Inferior parietal cortex (tissue), 1 donor: ENCODE measurements around the gene CCDC81.
"Not testable (repeated sequence)": the region's sequence is repeated elsewhere in the genome, so short reads cannot be mapped to it uniquely, and the experiment has no call there.

Experiments
- DNase-seq: peaks from one replicate; pipeline ENCODE4 v3.0.0-alpha.2; 2016; ENCODE audit errors: extremely low spot score

The CCDC81 gene

GRCh38 chr11:86374586-86374985 lies at the start of gene CCDC81:
Gene CCDC81 (plus strand): TSS chr11:86374887. CDS start chr11:86375164, 277 bp downstream.
- no peak for DNase-seq

DNA sequence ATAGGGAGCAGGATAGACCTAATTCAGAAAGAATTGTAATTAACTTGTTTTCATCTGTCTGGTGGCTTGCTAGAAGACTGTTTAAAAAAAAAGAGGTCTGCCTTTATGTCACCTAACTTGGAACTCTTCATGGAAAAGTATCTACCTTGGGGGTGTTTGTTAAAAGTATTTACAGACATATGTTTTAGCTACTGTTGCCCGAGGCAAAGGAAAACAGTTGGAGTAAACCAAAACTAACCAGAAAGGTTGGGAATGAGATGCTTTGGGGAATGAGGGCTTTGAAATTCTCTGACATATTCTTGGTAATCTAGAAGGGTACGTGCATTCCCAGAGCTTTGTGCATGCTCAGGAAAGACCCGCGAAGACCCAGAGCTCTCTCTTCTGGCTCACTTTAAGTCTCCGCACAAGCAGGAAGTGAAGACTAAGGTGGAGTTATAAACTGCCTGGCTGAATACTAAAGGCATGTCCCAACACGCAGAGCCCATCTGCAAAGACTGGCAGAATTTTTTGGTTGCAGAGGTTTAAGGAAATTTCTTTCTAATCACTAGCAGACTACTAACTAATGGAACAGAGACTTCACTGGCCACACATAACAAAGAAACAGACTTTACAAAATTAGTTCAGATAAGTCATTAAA lies 39.4 kb upstream of the CCDC81 start:
- DNase-seq = no peak

GRCh38 chr11:86337227-86337626 lies 37.5 kb upstream of the CCDC81 start:
- no peak for DNase-seq

DNA sequence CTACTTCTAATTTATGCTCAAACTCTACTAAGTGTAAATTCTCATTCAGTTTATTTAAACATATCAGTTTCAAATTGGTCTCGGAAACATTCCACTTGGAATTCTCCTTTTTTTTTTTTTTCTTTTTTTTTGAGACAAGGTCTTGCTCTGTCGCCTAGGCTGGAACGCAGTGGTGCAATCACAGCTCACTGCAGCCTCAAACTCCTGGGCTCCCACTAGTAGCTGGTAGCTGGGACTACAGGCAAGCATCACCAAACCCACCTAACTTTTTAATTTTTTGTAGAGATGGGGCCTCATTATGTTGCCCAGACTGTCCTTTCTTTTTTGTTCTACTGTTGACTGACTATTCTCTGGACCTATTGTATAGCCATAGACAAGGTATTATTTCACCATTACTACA lies 33.3 kb upstream of the CCDC81 start:
- no peak for DNase-seq

DNA sequence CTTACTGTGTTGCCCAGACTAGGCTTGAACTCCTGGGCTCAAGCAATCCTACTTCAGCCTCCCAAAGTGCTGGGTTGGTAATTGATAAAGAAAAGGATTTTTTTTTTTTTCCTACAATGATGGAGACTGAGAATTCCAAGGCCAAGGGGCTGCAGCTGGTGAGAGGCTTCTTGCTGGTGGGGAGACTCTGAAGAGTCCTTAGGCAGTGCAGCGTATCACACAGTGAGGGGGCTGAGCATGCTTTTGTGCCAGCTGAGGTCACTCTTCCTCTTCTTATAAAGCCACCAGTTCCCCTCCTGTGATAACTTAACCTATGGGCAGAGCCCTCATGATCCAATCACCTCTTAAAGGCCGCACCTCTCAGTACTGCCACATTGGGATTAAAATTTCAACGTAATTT lies 28.2 kb upstream of the CCDC81 start:
- DNase-seq = no peak

GRCh38 chr11:86355256-86355655 lies 19.4 kb upstream of the CCDC81 start:
- no peak for DNase-seq

DNA sequence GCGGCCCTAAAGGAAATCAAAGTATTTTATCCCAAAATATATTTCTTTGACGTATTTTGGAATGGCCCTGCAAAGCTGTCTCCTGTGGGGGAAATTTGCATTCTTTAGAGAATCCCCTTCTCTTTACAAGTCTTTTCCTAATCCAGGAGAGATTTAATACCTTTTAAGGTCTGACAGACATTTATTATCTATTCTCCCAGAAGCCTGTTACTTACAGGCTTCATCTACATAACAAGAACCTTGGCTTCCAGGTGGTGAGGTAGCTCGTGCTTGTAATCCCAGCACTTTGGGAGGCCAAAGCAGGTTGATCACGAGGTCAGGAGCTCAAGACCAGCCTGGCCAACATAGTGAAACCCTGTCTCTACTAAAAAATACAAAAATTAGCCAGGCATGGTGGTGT lies 17.3 kb upstream of the CCDC81 start:
- not testable (repeated sequence) for DNase-seq

GRCh38 chr11:86358720-86359119 lies 16.0 kb upstream of the CCDC81 start:
- DNase-seq = no peak

- peak; percentile 48 for DNase-seq
These were observed 13.8 kb upstream of the CCDC81 start for GRCh38 chr11:86360775-86361395.

DNA sequence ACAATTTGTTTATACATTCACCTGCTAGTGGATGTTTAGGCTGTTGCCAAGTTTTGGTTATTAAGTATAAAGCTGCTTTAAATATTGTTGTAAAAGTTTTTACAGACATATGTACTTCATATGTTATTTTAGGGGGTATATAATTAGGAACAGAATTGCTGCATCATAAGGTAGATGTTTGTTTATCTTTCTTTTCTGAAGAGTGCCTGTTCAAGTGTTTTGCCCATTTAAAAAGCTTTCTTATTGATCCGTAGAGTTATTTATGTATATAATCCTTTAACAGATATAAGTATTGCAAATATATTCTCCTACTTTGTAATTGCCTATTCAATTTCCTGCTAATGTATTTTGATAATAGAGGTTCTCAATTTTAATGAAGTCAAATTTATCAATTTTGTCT lies 11.3 kb upstream of the CCDC81 start:
- no peak for DNase-seq

DNA sequence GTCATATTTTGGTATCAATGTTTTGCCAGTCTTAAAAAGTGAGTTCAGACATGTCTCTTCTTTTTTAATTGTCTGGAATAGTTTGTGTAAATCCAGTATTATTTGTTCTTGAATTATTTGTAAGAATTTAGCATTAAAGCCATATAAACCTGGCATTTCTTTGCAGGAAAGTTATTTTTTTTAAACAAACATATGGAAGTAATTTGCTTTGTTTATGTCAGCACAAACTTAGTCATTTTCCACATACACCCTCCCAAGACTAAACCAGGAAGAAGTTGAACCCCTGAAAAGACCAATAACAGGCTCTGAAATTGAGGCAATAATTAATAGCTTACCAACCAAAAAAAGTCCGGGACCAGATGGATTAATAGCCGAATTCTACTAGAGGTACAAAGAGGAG lies 9.1 kb upstream of the CCDC81 start:
- no peak for DNase-seq

GRCh38 chr11:86369668-86370067 lies 5.0 kb upstream of the CCDC81 start:
- DNase-seq = no peak

DNA sequence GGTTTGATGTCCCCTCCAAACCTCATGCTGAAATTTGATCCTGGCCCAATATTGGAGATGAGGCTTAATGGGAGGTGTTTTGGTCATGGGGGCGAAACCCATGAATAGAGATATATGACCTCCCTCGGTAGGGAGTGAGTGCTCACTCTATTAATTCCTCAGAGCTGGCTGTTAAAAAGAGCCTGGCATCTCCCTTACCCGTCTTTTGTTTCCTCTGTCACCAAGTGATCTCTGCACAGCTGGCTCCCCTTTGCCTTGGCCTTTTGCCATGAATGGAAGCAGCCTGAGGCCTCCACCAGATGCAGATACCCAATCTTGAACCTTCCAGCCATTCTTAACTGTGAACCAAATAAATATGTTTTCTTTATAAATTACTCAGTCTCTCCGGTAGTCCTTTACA lies 4.5 kb upstream of the CCDC81 start:
- DNase-seq = no peak

- DNase-seq = no peak
These were observed 3.6 kb upstream of the CCDC81 start for GRCh38 chr11:86370922-86371594.

DNA sequence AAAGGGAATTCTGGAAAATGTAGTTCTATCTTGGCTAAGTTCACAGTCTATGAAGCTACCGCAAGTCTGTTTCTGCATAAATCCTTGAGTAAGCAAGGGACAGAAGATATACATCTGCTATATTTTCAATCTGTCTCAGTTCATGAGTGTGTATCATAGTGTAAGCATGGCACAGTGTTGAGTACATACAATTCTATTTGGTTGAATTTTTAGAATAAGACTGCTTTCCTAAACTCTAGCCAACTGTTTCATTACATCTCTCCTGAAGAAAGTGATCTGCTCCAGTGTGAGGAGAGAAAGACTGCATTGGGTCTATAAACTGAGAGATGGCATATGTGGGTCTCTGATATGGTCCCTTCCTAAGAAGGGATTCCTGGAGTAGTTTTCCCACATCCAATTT lies 2.6 kb upstream of the CCDC81 start:
- DNase-seq = no peak

DNA sequence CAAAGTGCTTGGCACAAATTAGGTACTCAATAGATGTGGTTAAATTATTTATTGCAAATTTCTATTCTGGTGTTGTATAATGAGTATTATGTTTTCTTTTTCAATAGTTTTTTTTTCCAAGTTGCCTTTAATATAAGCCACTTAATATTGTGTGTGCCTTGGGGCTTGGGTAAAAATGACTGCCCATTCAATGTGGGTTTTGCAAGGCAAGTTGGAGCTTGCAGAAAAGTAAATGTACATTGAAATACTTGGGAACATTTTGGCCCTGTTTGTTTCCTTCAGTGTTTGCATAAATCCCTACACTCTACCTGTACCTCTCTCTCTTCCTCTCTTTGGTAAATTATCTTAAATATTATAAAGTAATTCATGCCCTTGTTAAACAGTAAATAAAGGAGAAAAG lies 2.1 kb upstream of the CCDC81 start:
- no peak for DNase-seq

DNA sequence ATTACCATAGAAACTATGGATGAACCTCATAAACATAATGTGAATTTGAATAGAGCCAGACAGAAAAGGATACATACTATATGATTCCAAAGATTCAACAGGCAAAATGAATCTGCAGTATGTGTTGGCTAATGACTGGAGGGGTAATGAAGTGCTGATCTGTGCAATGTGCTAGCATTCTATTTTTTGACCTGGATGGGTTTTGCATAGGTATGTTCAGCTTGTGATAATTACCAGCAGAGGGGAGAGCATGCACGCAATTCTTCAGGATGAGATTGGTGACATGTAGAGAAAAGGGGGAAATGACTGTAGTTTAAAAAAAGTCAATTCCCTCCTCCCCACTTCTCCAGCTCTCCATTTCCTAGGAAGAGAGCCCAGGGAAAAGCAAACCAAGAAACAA lies 618 bp upstream of the CCDC81 start:
- no peak for DNase-seq

- no peak for DNase-seq
These were observed 3.3 kb downstream of the CCDC81 start for GRCh38 chr11:86377972-86378371.

DNA sequence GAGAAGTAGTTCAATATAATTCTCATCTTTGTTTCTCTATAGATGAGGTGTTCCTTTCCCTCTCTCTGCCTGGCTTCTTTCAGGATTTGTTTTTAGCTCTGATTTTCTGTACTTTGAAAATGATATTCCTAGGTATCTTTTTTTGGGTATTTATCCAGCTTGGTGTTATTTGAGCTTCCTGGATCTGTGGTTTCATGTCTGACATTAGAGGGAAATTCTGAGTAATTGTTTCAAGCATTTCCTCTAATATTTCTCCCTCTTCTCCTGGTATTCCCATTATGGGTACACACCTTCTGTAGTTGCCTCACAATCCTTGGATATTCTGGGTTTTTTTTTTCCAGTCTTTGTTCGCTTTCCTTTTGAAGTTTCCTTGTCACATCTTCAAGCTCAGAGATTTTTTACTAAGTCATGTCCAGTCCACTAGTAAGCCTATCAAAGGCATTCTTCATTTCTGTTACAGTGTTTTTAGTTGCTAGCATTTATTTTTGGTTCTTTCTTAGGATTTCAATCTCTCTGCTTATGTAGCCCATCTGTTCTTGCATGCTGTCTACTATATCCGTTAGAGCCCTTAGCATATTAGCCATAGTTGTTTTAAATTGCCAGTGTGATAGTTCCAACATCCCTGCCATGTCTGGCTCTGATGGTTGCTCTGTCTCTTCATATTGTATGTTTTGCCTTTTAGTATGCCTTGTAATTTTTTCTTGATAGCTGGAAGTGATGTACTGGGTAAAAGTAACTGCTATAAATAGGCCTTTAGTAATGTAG lies 5.8 kb downstream of the CCDC81 start:
- DNase-seq = no peak

DNA sequence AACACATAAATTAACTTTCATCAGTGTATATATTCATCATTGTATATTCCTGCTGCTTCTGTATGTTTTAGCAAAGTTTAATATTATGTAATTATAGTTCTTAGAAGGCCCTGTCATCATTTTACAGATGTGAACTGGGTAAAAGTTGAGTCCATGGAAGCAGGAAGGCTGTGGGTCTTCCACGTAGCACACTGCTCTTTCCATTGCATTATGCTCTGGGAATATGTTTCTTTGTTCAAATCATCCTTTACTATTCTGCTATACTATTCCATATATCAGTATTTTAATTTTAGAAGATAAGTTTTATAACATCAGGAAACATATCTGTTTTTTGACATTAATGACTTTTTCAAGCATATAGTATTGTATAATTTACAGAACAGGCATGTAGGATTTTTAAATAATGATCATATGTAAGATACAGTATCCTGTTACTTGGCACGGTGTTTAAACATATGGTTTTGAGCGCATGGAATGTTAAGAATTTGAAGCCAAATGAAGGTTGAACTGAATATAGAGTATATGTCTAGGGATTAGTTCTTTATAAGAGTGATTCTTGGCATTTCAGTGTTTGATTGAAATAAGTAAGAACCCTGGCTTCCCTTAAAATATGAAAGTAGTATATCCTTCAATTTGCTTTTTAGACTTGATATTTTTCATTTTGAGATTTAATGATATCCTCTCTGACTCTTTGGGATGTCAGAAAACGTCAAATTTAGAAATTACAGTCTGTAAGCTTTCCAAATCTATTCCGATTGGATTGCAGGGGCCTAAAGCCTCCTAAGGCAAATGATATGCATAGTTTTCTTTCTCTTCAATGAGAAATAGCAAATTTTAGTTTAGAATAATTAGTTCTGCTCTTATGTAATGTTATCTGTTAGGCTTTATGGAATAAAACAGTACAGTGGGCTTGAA lies 8.6 kb downstream of the CCDC81 start:
- DNase-seq = no peak

- no peak for DNase-seq
These were observed 11.6 kb downstream of the CCDC81 start for GRCh38 chr11:86386283-86386682.
